Naive thymus-derived CD4-positive, alpha-beta T cell (primary cell): ENCODE data around the gene ADAMTSL1. TPM values are rescaled to one million over a fixed set of nuclear protein-coding genes. Genes with fewer than 3 reads are reported as not detected.

Experiments used
- ATAC-seq: fragments of 150-1000 bp; cut with Tn5 transposase; 2 replicates; pipeline ENCODE4 v1.10.0; 2021; ENCODE audit warnings: mild to moderate bottlenecking, moderate library complexity
- CTCF ChIA-PET: fragments of 350-600 bp; sonication (Branson Sonifier 250); formaldehyde crosslinking; loops from one replicate; lab custom pipeline; 2021; ENCODE audit warnings: antibody characterized with exemption; lab: Charles Lee
- POLR2A ChIA-PET: fragments of 350-600 bp; sonication (Branson Sonifier 250); formaldehyde crosslinking; loops from one replicate; lab custom pipeline; 2021; ENCODE audit warnings: antibody characterized with exemption, inconsistent platforms; lab: Charles Lee
- DNase-seq, 9 donors: peaks; one replicate each; pipeline versions ENCODE4 v3.0.0 to v3.0.0-alpha.2; 2020 to 2022; ENCODE audit warnings: mixed read lengths in 1 of 9
- H3K27ac ChIP-seq: one replicate; pipeline ENCODE4 v1.7.0; 2013; ENCODE audit warnings: mild to moderate bottlenecking, low read depth, low read length, moderate library complexity
- H3K27me3 ChIP-seq, 2 donors: one replicate each; pipeline ENCODE4 v1.7.0; 2013; ENCODE audit warnings: low read length in 2 of 2, mild to moderate bottlenecking in 2 of 2, moderate library complexity in 2 of 2; ENCODE audit not compliant: control insufficient read depth in 2 of 2, insufficient read depth in 2 of 2
- H3K36me3 ChIP-seq, 3 experiments: 1 replicate in 2 of 3; 2 replicates in 1 of 3; pipeline ENCODE4 v1.7.0; 2013; ENCODE audit warnings: low read length in 3 of 3, mild to moderate bottlenecking in 3 of 3, moderate library complexity in 1 of 3; ENCODE audit not compliant: insufficient read depth in 3 of 3, control insufficient read depth in 2 of 3
- H3K4me1 ChIP-seq, 2 donors: one replicate each; pipeline ENCODE4 v1.7.0; 2013; ENCODE audit warnings: low read length in 2 of 2, mild to moderate bottlenecking in 2 of 2, moderate library complexity in 1 of 2; ENCODE audit not compliant: control insufficient read depth in 2 of 2, insufficient read depth in 2 of 2
- H3K4me3 ChIP-seq: 2 replicates; pipeline ENCODE4 v1.7.0; 2013; ENCODE audit warnings: mild to moderate bottlenecking, low read length
- H3K9me3 ChIP-seq, 3 experiments: 1 replicate in 2 of 3; 2 replicates in 1 of 3; pipeline ENCODE4 v1.7.0; 2013; ENCODE audit warnings: low read length in 3 of 3; ENCODE audit not compliant: control insufficient read depth in 2 of 3
- H3K27ac Mint-ChIP-seq, 9 donors: one replicate each; pipeline ENCODE4 v1.8.0; 2020 to 2022; ENCODE audit warnings: mixed read lengths in 9 of 9, mild to moderate bottlenecking in 8 of 9, moderate library complexity in 5 of 9, inconsistent platforms in 2 of 9
- H3K27me3 Mint-ChIP-seq, 5 donors: one replicate each; pipeline ENCODE4 v1.8.0; 2021 to 2022; ENCODE audit warnings: mixed read lengths in 5 of 5, mild to moderate bottlenecking in 1 of 5
- H3K36me3 Mint-ChIP-seq, 5 donors: one replicate each; pipeline ENCODE4 v1.8.0; 2020 to 2022; ENCODE audit warnings: mixed read lengths in 5 of 5, mild to moderate bottlenecking in 3 of 5, inconsistent platforms in 1 of 5
- H3K4me1 Mint-ChIP-seq, 7 donors: one replicate each; pipeline ENCODE4 v1.8.0; 2020 to 2022; ENCODE audit warnings: mixed read lengths in 7 of 7, mild to moderate bottlenecking in 3 of 7, inconsistent platforms in 1 of 7
- H3K4me3 Mint-ChIP-seq, 10 donors: one replicate each; pipeline ENCODE4 v1.8.0; 2020 to 2022; ENCODE audit warnings: mild to moderate bottlenecking in 10 of 10, mixed read lengths in 10 of 10, moderate library complexity in 6 of 10, inconsistent platforms in 2 of 10
- H3K9me3 Mint-ChIP-seq, 11 donors: one replicate each; pipeline ENCODE4 v1.8.0; 2020 to 2022; ENCODE audit warnings: mixed read lengths in 11 of 11, mild to moderate bottlenecking in 4 of 11, inconsistent platforms in 1 of 11, moderate library complexity in 1 of 11
- intact Hi-C, 2 donors: fragments of 100-400 bp; cut with micrococcal nuclease; formaldehyde crosslinking; loops; one replicate each; pipeline ENCODE4 v1.15.1; 2023
- polyA plus RNA-seq, 2 donors: library from polyadenylated mRNA; unstranded; fragments of 300-500 nt; fragmentation: Illumina TruSeq; gene quantifications; one replicate each; pipeline ENCODE4 v1.2.3, GENCODE V29; 2021
- total RNA-seq, 6 experiments: library from RNA in 5 of 6; stranded (reverse) in 5 of 6; gene quantifications; 1 replicate in 5 of 6; 2 replicates in 1 of 6; pipeline ENCODE4 v1.2.3 and lab custom pipeline; 2021 to 2026

ADAMTSL1 gene
- total and polyA plus RNA-seq, 7 experiments from 2014 or later: not detected

GRCh38 chr9:18910435-18910834 lies 436.5 kb downstream of the ADAMTSL1 start:
- Histone ChIP-seq H3K9me3 (no peaks in the 10 kb centered on the region), H3K4me3 (no peak overlapping the region), H3K36me3 (no peaks in the 10 kb centered on the region), H3K4me1 (no peaks in the 10 kb centered on the region), H3K27ac (no peak overlapping the region), H3K27me3 (no peaks in the 10 kb centered on the region)
- Mint-ChIP-seq H3K4me3 (no peak overlapping the region), H3K4me1 (no peaks in the 10 kb centered on the region), H3K9me3 (no peaks in the 10 kb centered on the region), H3K27me3 (peaks cover 9 to 18% (median 14%) of the 10 kb centered on the region in 5 donors), H3K27ac (no peak overlapping the region), H3K36me3 (no peaks in the 10 kb centered on the region)
- intact Hi-C loops: no loop called here
- CTCF ChIA-PET: no interaction called here
- no peak for DNase-seq
- POLR2A ChIA-PET: no interaction called here
- ATAC-seq: no peak

GRCh38 chr9:18910916-18911315 lies 437.0 kb downstream of the ADAMTSL1 start:
- Mint-ChIP-seq H3K27me3 (peaks cover 9 to 19% (median 14%) of the 10 kb centered on the region in 5 donors), H3K27ac (no peak overlapping the region), H3K36me3 (no peaks in the 10 kb centered on the region), H3K4me1 (no peaks in the 10 kb centered on the region), H3K9me3 (no peaks in the 10 kb centered on the region), H3K4me3 (no peak overlapping the region)
- no peaks in the 10 kb centered on the region for H3K36me3 ChIP-seq
- no peaks in the 10 kb centered on the region for H3K9me3 ChIP-seq
- CTCF ChIA-PET: no interaction called here
- DNase-seq (no peak), ATAC-seq (no peak)
- intact Hi-C loops: no loop called here
- POLR2A ChIA-PET: no interaction called here
- no peaks in the 10 kb centered on the region for H3K27me3 ChIP-seq
- no peak overlapping the region for H3K4me3 ChIP-seq
- H3K4me1 ChIP-seq: no peaks in the 10 kb centered on the region
- H3K27ac ChIP-seq: no peak overlapping the region

GRCh38 chr9:18911714-18912342 lies 437.9 kb downstream of the ADAMTSL1 start:
- H3K36me3 Mint-ChIP-seq: no peaks in the 10 kb centered on the region
- peak overlapping the region in 1 of 9 donors; percentile 5 for H3K27ac Mint-ChIP-seq
- peaks cover 9 to 19% (median 14%) of the 10 kb centered on the region in 5 donors for H3K27me3 Mint-ChIP-seq
- Histone ChIP-seq H3K36me3 (no peaks in the 10 kb centered on the region), H3K4me1 (no peaks in the 10 kb centered on the region), H3K27ac (no peak overlapping the region), H3K4me3 (no peak overlapping the region), H3K9me3 (no peaks in the 10 kb centered on the region), H3K27me3 (no peaks in the 10 kb centered on the region)
- no peaks in the 10 kb centered on the region for H3K9me3 Mint-ChIP-seq
- no peaks in the 10 kb centered on the region for H3K4me1 Mint-ChIP-seq
- ChIA-PET CTCF (no interaction called here), POLR2A (no interaction called here)
- intact Hi-C loops: no loop called here
- DNase-seq (no peak), ATAC-seq (no peak)
- H3K4me3 Mint-ChIP-seq: no peak overlapping the region

GRCh38 chr9:18920141-18921084 lies 446.5 kb downstream of the ADAMTSL1 start:
- ATAC-seq (no peak), DNase-seq (no peak)
- H3K27me3 ChIP-seq: no peaks in the 10 kb centered on the region
- H3K4me1 Mint-ChIP-seq: no peaks in the 10 kb centered on the region
- no peaks in the 10 kb centered on the region for H3K9me3 ChIP-seq
- H3K4me1 ChIP-seq: no peaks in the 10 kb centered on the region
- H3K4me3 ChIP-seq: no peak overlapping the region
- no peak overlapping the region for H3K4me3 Mint-ChIP-seq
- no peaks in the 10 kb centered on the region for H3K36me3 Mint-ChIP-seq
- H3K27ac ChIP-seq: no peak overlapping the region
- CTCF ChIA-PET: no interaction called here
- no peak overlapping the region for H3K27ac Mint-ChIP-seq
- H3K9me3 Mint-ChIP-seq: no peaks in the 10 kb centered on the region
- POLR2A ChIA-PET: no interaction called here
- no peaks in the 10 kb centered on the region for H3K36me3 ChIP-seq
- H3K27me3 Mint-ChIP-seq: peaks cover 0 to 5% (median 0%) of the 10 kb centered on the region in 5 donors
- intact Hi-C loops: no loop called here

GRCh38 chr9:18921366-18922075 lies 447.6 kb downstream of the ADAMTSL1 start:
- Mint-ChIP-seq H3K4me3 (no peak overlapping the region), H3K27ac (no peak overlapping the region), H3K27me3 (peaks cover 0 to 5% (median 0%) of the 10 kb centered on the region in 5 donors), H3K36me3 (no peaks in the 10 kb centered on the region), H3K4me1 (no peaks in the 10 kb centered on the region), H3K9me3 (no peaks in the 10 kb centered on the region)
- H3K27ac ChIP-seq: no peak overlapping the region
- no peaks in the 10 kb centered on the region for H3K9me3 ChIP-seq
- H3K27me3 ChIP-seq: no peaks in the 10 kb centered on the region
- CTCF ChIA-PET: no interaction called here
- H3K4me1 ChIP-seq: no peaks in the 10 kb centered on the region
- POLR2A ChIA-PET: no interaction called here
- ATAC-seq (no peak), DNase-seq (no peak)
- intact Hi-C loops: no loop called here
- H3K4me3 ChIP-seq: no peak overlapping the region
- H3K36me3 ChIP-seq: no peaks in the 10 kb centered on the region

GRCh38 chr9:18922161-18922885 lies 448.4 kb downstream of the ADAMTSL1 start:
- H3K9me3 ChIP-seq: no peaks in the 10 kb centered on the region
- Mint-ChIP-seq H3K4me3 (no peak overlapping the region), H3K27ac (no peak overlapping the region), H3K27me3 (peaks cover 0 to 5% (median 0%) of the 10 kb centered on the region in 5 donors), H3K36me3 (no peaks in the 10 kb centered on the region), H3K4me1 (no peaks in the 10 kb centered on the region), H3K9me3 (no peaks in the 10 kb centered on the region)
- DNase-seq (no peak), ATAC-seq (no peak)
- intact Hi-C loops: no loop called here
- no peaks in the 10 kb centered on the region for H3K4me1 ChIP-seq
- H3K27me3 ChIP-seq: no peaks in the 10 kb centered on the region
- H3K4me3 ChIP-seq: no peak overlapping the region
- no peaks in the 10 kb centered on the region for H3K36me3 ChIP-seq
- CTCF ChIA-PET: no interaction called here
- POLR2A ChIA-PET: no interaction called here
- no peak overlapping the region for H3K27ac ChIP-seq
